Stimulated activated CD8-positive, alpha-beta memory T cell treated with anti-CD3 and anti-CD28 coated beads, Interleukin-7, amount 100 ng/mL, for 4 hours (primary cell): ENCODE data around the gene ADH1C.
"Not testable (repeated sequence)": the region's sequence is repeated elsewhere in the genome, so short reads cannot be mapped to it uniquely, and the experiment has no call there.

Experiments
- DNase-seq, 2 donors: peaks; one replicate each; pipeline ENCODE4 v3.0.0-alpha.2; 2020; ENCODE audit warnings: low read depth in 2 of 2

The ADH1C gene

DNA sequence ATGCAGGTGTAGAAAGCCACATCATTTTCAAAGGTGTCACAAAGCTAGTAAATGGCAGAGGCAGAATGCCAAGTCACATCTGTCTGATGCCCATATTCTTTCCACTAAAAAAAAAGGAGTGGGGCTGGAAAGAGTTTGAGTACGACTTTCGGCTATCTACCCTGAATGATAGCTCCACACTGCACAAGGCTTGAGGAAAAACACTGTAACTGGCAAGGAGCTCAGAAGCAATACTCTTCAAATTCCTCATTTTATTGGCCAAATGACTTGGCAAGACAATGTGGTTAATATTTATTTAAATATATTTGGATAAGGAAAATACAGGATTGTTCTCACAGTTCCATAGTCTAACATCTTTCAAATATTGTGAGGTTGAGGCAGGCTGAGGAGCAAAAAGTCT is 5.4 kb upstream of the ADH1C start:
- no peak for DNase-seq

DNA sequence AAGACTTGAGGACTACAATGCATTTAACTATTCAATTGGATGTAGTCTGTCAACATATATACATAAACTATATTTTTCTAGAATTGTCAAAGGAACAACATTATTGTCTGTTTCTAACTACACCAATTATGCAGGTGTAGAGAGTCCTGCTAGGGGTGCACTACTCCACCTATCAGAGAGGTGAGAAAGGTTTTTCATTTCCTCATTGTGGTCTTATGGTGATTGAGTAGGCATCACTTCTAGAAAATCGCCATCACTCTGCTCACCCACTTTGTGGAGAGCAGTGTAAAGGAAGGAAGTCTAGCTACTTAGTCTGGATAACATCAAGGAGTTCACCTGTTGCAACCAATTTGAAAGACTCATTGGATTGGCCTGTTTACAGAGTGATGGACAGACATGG is 4.4 kb upstream of the ADH1C start:
- no peak for DNase-seq

DNA sequence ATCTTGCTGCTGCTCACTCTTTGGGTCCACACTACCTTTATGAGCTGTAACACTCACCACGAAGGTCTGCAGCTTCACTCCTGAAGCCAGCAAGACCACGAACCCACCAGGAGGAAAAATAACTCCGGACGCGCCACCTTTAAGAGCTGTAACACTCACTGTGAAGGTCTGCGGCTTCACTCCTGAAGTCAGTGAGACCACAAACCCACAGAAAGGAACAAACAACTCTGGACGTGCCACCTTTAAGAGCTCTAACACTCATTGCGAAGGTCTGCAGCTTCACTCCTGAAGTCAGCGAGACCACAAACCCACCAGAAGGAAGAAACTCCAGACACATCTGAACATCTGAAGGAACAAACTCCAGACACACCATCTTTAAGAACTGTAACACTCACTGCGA is 3.6 kb upstream of the ADH1C start:
- not testable (repeated sequence) for DNase-seq

DNA sequence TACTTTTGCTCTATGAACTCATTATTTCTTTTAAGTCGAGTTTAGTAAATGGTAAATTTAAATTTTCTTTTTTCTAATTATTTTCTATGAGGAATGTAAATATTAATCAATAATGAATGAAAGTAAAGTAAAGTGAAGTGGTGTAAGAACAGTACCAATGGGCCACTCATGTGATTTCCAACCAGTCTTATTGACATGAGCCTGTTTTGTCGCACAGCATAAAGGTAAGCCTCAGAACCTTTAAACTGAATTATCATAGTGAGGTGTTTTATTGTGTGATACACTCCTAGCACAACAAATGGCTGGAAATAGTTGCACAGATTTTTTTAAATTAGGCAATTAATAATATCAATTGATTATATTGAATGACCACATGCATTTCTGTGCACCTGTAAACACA is 1.1 kb downstream of the ADH1C start:
- no peak for DNase-seq

DNA sequence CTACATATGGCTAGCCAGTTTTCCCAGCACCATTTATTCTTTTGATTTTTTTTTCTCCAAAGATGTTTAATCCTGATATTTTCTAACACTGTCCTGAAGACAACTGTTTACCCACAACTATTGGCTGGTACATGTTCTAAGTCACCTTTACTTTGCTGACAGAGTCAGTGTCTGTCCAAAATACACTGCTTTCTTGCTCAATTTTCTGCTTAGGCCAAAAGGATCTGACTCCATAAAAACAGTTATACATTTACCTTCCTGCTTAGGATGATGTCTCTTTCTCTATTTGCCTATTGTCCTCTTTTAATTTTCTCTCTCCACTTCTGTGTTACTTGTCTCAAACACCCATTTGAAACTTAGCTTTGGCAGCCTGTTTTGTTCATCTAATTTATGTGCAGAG is 3.2 kb downstream of the ADH1C start:
- no peak for DNase-seq

DNA sequence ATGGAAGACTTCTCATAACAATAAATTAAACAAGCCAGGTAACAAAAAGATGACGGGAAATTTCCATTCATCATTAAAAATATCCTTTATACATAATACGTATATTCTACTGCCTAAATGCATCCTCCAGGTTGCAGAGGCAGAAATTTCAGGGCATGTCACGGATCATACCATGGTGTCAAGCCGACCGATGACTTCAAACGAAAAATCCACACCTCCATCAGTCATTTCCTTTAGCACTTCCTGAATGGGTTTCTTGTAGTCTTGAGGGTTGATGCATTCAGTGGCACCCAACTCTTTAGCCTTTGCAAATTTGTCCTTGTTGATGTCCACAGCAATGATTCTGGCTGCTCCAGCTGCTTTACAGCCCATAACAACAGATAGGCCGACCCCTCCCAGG is 9.9 kb downstream of the ADH1C start:
- DNase-seq, result not testable (repeated sequence)

DNA sequence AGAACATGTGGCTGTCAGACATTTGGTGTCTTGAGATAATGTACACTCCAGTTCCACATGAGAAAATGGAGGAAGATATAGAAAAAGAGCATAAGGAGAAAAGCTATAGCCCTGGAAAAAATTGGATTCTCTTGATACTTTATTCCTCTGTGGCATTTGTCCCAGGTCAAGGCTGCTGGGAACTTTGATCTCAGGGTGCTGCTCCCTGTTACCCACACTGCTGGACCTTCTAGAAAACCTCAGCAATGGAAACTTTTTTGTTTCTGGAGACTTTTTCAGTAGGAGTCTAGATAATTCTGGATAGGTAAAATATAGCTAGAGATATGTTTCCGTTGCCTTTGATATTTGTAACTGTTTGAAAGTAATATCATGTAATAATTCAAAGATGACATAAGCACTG is 11.1 kb downstream of the ADH1C start:
- DNase-seq, result no peak

DNA sequence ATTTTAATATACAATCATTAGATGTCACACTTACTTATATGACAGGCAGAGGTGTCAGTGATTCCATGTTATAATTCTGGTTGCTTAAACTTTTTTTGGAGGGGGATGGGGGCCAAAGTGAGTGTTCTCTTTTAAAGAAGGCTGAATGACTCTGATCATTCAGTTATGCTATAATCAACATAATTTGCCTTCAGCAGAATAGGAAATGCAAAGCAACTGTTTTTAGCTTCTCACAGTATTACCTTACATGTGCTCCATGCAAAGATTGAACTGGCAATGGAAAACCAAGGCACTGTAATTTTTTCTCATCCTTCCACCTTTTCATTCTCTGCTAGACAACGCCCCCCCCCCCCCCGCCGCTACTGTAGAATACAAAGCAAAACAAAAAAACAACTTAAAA is 13.4 kb downstream of the ADH1C start:
- no peak for DNase-seq

DNA sequence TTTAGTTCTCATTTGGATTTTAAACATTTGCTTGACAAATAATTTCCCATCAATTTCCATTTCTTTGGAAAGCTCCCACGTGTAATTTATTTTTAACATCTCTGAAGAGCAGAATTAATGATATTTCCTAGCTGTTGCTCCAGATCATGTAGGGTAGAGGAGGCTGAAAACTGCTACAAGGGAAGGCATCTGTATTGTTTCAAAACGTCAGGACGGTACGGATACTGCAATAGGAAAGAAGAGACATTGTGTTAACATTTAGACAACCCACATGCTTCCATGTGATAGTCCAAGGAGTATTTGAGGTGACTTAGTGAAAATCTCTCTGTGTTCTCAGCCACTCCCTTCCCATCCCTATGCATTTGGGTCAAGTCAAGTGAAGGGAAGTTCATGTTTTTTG is 16.0 kb downstream of the ADH1C start:
- DNase-seq, result no peak

DNA sequence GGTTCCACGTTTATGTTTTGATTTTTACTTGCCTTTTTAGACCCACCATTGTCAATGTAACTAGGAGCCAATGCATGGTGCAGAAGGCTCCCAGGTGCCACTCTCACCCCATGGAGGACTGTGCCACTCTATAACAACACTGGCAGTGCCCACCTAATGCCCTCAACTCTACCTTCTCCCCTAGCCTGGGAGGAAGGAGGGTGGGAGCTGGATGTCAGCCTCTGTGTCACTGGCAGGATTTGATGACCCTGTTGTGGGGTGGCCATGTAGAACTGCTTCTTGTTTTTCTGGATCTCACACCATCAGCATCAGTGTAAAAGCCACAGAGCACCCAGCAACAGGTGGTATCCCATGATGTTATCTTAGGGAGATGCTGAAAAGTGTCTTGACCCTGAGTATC is 17.7 kb downstream of the ADH1C start:
- no peak for DNase-seq

DNA sequence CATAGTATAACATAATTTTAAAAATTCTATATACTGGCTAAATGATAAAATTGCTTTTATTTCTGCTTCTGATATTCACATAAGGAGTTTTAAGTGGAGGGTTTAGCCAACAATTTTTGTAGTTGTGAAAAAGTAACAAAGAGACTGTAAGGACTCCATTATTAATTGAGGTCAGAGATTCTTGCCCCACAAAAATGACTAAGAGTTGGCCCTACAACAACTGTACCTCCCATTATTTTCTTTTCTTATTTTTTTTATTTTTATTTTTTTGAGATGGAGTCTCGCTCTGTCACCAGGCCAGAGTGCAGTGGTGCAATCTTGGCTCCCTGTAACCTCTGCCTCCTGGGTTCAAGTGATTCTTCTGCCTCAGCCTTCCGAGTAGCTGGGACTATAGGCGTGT is 21.9 kb downstream of the ADH1C start:
- no peak for DNase-seq

DNA sequence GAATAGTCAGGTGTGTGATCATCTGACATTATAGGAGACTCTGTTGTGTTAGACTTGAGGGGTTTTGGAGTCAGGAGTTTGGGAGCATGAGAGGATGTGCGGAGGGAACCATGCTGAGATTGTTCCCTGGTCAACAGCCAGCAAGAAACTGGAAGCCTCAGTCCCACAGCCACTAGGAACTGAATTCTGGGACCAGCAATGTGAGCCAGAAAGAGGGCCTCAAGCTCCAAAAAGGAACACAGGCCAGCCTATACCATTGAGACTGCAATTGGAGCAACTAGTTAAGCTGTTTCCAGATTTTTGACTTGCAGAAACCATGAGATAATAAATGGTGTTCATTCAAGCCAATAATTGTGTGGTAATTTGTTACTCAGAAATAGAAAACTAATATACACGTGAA is 22.7 kb downstream of the ADH1C start:
- DNase-seq, result no peak

DNA sequence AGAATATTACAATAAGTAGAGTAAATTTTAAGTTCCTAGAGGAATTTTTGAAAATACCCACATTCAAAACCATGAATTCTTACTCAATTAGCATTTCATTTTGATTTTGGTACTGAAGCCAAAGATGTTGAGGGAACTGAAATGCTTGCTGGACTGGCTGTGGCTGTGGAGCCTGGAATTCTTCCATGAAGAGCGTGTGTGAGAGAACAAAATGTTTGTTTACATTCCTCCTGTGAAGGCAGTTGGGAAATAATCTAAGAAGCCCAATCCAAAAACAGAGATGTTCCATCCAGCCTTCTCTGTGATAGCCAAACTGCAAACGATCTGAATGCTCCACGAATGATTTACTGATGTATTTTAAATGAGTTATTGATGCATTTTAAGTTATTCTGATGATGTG is 27.6 kb downstream of the ADH1C start:
- no peak for DNase-seq

DNA sequence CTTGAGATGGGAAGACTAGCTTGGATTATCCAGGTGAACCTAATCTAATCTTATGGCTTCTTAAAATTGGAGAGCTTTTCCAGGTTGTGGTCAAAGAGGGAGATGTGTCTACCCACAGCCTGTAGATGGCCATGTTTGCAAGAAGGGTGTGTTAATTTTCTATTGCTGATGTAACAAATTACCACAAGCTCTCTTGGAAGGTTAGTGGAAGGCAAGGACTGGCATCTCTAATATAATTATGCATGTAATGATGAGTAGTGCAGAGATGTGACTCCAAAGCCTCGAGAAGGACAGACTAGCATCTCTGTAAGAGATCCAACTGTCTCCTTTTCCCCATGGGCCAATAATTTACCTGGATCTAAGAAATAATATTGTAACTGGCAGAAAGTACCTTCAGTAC is 28.2 kb downstream of the ADH1C start:
- no peak for DNase-seq

DNA sequence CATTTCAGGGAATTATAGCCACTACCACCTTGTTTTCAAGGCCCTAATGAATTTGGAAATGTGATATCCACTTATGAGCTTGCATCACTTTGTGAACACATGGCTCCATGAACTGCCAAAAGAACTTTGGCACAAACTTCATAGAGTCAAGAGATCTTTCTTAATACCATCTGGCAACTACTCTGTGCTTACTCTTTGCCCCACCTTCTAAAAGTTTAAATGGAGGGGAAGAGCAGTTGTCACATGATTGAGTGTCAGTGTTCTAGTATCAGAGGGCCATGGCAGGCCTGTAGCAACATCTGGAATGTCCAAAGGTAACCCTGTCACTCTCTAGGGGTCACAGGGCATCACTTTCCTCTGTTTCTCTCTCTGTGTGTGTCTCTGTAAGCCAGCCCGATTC is 28.8 kb downstream of the ADH1C start:
- DNase-seq, result no peak

DNA sequence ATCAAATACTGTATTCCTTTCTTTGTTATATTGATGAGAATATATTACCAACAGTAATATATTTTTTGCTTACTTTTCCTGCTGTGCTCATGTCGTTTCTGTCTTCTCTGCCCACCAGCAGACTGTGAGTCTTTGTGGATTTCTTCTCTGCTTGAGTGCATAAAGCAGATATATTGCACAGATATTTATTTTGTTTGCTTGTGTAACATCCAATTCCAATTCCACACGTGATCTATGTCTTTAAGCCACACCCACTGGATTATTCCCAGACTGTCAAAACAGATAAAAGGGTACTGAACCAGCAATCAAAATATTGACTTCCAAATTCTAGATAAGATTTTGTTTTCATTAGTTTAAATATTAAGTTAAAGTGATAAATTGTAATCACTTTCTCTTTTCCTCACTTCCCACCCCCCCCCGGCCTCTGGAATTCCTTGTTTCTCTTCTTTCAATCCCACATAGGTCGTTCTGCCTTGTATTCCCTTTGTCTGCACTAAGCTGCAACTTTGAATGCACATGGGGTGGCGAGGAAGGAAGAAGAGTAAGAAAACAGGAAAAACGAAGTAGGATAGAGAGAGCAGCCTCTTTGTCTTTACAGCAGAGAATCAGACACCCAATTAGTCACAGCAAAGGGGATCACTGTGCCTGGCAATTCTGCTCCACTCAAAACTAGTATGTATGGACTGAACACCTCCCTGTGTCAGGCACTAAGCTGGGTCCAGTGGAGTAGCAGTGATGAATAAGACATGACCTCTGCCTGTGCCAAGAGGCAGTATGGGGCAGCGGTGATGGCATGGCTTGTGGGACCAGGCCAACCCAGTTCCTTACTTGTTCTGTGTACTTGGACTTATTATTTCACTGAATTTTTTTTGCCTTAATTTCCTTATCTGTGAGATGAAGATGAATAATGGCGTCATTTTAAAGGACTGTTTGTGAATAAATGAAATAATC is 31.0 kb downstream of the ADH1C start, which contains the start of gene ADH1B:
ADH1B (minus strand) TSS at position 161 of the 951 bp plus-strand sequence; CDS start at position 91, 70 bp downstream.
- DNase-seq, result no peak

DNA sequence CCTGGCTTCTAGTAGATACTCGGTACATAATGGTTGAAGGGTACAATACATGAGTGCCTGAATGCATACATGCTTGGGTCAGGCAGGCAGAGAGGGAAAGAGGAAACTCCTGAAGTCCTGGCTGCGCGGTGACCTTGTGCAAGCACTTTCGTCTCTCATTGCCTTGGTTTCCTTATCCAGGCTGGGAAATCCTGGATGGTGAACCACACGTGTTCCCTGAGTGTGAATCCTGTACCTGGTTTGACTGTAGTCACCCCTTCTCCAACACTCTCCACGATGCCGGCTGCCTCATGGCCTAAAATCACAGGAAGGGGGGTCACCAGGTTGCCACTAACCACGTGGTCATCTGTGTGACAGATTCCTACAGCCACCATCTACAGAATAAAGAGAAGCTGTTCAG is 34.7 kb downstream of the ADH1C start:
- DNase-seq, result not testable (repeated sequence)

DNA sequence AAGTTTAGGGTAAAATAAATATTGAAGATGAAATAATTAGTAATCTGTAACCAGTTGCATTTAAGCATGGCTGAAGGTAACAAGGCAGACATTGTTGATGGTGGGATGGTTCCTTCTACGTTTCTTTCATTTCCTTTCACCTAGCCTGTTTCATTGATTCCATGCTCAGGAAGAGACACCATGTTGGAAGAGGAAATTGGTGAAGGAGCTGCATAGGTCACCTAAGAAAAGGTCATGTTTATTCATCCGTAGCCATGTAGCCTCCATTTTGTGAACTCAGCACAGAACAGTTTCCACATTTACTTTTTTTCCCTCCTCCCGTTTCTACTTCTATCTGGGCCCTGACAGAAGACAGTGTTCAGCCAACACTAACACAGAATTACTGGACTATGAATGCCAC is 35.2 kb downstream of the ADH1C start:
- DNase-seq, result no peak

DNA sequence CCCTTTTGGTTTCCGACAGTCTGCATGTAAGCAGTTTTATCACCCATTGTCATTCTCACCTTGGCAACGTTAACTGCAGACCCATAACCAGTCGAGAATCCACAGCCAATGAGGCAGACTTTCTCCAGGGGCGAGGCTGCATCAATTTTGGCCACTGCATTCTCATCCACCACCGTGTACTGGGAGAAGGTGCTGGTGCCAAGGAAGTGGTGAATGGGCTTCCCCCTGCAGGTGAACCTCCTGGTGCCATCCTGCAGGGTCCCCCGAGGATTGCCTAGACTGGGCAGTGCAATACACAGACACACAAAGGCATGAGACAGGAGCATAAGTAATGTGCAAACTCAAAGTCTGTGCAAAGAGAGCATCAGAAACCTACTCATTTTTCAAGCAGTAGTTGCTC is 36.7 kb downstream of the ADH1C start:
- DNase-seq, result no peak

DNA sequence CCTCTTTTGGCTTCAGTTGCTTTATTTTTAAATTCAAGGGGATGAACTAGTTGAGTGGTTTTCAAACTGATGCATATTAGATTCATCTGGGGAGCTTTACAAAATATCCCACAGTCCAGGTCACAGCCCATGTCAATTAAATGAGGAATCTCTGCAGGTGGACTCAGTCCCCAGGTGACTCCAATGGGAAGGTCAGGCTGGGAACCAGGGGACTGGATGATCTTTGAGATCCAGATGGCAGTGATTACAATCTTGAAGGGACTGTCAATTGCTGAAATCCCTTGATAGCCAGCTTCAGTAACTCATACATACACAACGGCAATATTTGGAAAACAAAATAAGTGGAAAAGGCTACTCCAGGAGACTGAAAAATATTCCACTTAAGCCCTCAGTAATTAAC is 38.3 kb downstream of the ADH1C start:
- DNase-seq, result no peak

DNA sequence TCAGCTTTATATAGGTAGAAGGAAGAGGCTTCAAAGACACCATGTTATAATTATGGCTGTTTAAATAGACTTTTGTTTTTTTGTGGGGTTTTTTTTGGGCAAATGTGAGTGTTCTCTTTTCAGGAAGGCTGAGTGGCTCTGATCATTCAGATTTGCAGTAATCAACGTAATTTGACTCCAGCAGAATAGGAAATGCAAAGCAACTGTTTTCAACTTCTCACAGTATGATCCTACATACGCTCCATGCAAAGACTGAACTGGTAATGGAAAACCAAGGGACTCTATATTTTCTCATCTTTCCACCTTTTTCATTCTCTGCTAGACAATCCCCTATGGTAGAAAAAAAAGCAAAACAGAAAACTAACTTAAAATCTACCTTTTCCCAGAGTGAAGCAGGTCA is 42.2 kb downstream of the ADH1C start:
- DNase-seq, result no peak

DNA sequence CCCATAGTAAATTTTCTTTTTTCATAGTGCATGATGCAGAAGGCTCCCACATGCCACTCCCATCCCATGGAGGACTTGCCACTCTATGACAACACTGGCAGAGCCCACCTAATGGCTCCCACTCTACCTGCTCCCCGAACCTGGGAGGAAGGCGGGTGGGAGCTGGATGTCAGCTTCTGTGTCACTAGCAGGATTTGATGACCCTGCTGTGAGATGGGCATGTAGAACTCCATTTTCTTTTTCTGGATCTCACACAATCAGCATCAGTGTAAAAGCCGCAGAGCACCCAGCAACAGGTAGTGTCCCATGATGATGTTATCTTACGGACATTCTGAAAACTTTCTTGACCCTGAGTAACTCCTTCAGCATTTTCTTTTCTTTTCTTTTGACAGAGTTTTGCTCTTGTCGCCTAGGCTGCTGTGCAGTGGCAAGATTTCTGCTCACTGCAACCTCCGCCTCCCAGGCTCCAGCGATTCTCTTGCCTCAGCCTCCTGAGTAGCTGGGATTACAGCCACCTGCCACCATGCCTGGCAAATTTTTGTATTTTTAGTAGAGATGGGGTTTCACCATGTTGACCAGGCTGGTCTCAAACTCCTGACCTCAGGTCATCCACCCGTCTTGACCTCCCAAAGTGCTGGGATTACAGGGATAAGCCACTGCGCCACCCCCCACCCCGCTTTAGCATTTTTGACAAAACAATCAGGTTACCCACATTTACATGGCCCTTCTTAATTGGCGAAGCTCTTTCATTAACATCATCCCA is 46.7 kb downstream of the ADH1C start:
- DNase-seq, result no peak
